HEK293 (cell line): ENCODE results near the gene KCTD17.

Experiments
- CTCF ChIA-PET: fragments of 350-600 bp; formaldehyde crosslinking; extraction: SDS; loops from one replicate; lab custom pipeline; 2021; ENCODE audit warnings: antibody characterized with exemption; lab: Yijun Ruan, JAX
- POLR2A ChIA-PET: fragments of 300-600 bp; formaldehyde crosslinking; extraction: SDS; loops from one replicate; lab custom pipeline; 2020; ENCODE audit warnings: antibody characterized with exemption, inconsistent platforms; lab: Yijun Ruan, JAX
- H3K27ac ChIP-seq: fragments of 200-500 bp; sonication (Bioruptor generic); 2 replicates; pipeline ENCODE4 v1.5.1; 2014; ENCODE audit warnings: low read depth, low read length, control low read depth, inconsistent platforms; ENCODE audit errors: extremely low read depth
- H3K36me3 ChIP-seq, 2 experiments: fragments of 200-500 bp in 1 of 2; sonication (Bioruptor generic) in 1 of 2; 1 replicate in 1 of 2; 2 replicates in 1 of 2; pipeline ENCODE4 v1.5.1; 2014 to 2017; ENCODE audit warnings: inconsistent platforms in 2 of 2, low read length in 2 of 2; ENCODE audit not compliant: control insufficient read depth in 2 of 2, insufficient read depth in 1 of 2
- H3K4me1 ChIP-seq: fragments of 200-500 bp; sonication (Bioruptor generic); 2 replicates; pipeline ENCODE4 v1.5.1; 2014; ENCODE audit warnings: mild to moderate bottlenecking, low read length, inconsistent platforms; ENCODE audit not compliant: control insufficient read depth, insufficient read depth
- H3K4me3 ChIP-seq: 2 replicates; pipeline ENCODE4 v1.5.1; 2011; ENCODE audit warnings: low read depth, mild to moderate bottlenecking, control low read depth, low read length, moderate library complexity
- H3K9me3 ChIP-seq: fragments of 200-500 bp; sonication (Bioruptor generic); 2 replicates; pipeline ENCODE4 v1.5.1; 2014; ENCODE audit warnings: low read depth, low read length, inconsistent platforms; ENCODE audit not compliant: control insufficient read depth, insufficient read depth
- GLIS1 ChIP-seq: fragments of 450-650 bp; formaldehyde crosslinking; IDR thresholded peaks from 2 replicates; pipeline ENCODE4 v1.5.1; 2016; ENCODE audit warnings: missing biosample characterization, missing genetic modification characterization
- KLF1 ChIP-seq: fragments of 450-650 bp; formaldehyde crosslinking; IDR thresholded peaks from 2 replicates; pipeline ENCODE4 v1.5.1; 2016; ENCODE audit warnings: missing biosample characterization, missing genetic modification characterization
- KLF16 ChIP-seq: fragments of 450-650 bp; formaldehyde crosslinking; IDR thresholded peaks from 2 replicates; pipeline ENCODE4 v1.5.1; 2017; ENCODE audit warnings: missing biosample characterization, missing genetic modification characterization
- MZF1 ChIP-seq: fragments of 450-650 bp; formaldehyde crosslinking; IDR thresholded peaks from 2 replicates; pipeline ENCODE4 v1.5.1; 2017; ENCODE audit warnings: missing biosample characterization, missing genetic modification characterization, borderline replicate concordance
- ZFHX2 ChIP-seq: fragments of 450-650 bp; formaldehyde crosslinking; conservative IDR thresholded peaks from 2 replicates; pipeline ENCODE4 v1.5.1; 2016; ENCODE audit warnings: missing biosample characterization, missing genetic modification characterization
- ZNF2 ChIP-seq: fragments of 450-650 bp; formaldehyde crosslinking; IDR thresholded peaks from 2 replicates; pipeline ENCODE4 v1.5.1; 2016; ENCODE audit warnings: missing biosample characterization, missing genetic modification characterization
- ZNF23 ChIP-seq: fragments of 450-650 bp; formaldehyde crosslinking; IDR thresholded peaks from 2 replicates; pipeline ENCODE4 v1.5.1; 2016; ENCODE audit warnings: missing biosample characterization, missing genetic modification characterization, borderline replicate concordance
- ZNF366 ChIP-seq: fragments of 450-650 bp; formaldehyde crosslinking; conservative IDR thresholded peaks from 2 replicates; pipeline ENCODE4 v1.5.1; 2016; ENCODE audit warnings: missing biosample characterization, missing genetic modification characterization
- ZNF426 ChIP-seq: fragments of 450-650 bp; formaldehyde crosslinking; IDR thresholded peaks from 2 replicates; pipeline ENCODE4 v1.5.1; 2017; ENCODE audit warnings: missing biosample characterization, missing genetic modification characterization, mild to moderate bottlenecking, inconsistent platforms, moderate library complexity
- ZNF433 ChIP-seq: fragments of 450-650 bp; formaldehyde crosslinking; IDR thresholded peaks from 2 replicates; pipeline ENCODE4 v1.5.1; 2016; ENCODE audit warnings: missing biosample characterization, missing genetic modification characterization, low read depth
- ZNF560 ChIP-seq: fragments of 450-650 bp; formaldehyde crosslinking; IDR thresholded peaks from 2 replicates; pipeline ENCODE4 v1.5.1; 2017; ENCODE audit warnings: missing biosample characterization, missing genetic modification characterization, borderline replicate concordance
- ZNF585B ChIP-seq: fragments of 450-650 bp; formaldehyde crosslinking; IDR thresholded peaks from 2 replicates; pipeline ENCODE4 v1.5.1; 2016; ENCODE audit warnings: missing biosample characterization, missing genetic modification characterization
- ZNF624 ChIP-seq: fragments of 450-650 bp; formaldehyde crosslinking; IDR thresholded peaks from 2 replicates; pipeline ENCODE4 v1.5.1; 2017; ENCODE audit warnings: missing biosample characterization, missing genetic modification characterization
- ZNF670 ChIP-seq: fragments of 450-650 bp; formaldehyde crosslinking; IDR thresholded peaks from 2 replicates; pipeline ENCODE4 v1.5.1; 2016; ENCODE audit warnings: missing biosample characterization, missing genetic modification characterization, low read depth
- ZNF768 ChIP-seq: fragments of 450-650 bp; formaldehyde crosslinking; IDR thresholded peaks from 2 replicates; pipeline ENCODE4 v1.5.1; 2018; ENCODE audit warnings: missing biosample characterization, mild to moderate bottlenecking, missing genetic modification characterization
- ZNF777 ChIP-seq: fragments of 450-650 bp; formaldehyde crosslinking; IDR thresholded peaks from 2 replicates; pipeline ENCODE4 v1.5.1; 2017; ENCODE audit warnings: missing biosample characterization, missing genetic modification characterization, borderline replicate concordance
- ZNF785 ChIP-seq: fragments of 450-650 bp; formaldehyde crosslinking; IDR thresholded peaks from 2 replicates; pipeline ENCODE4 v1.5.1; 2016; ENCODE audit warnings: missing biosample characterization, missing genetic modification characterization
- TF ChIP-seq, protein P1 (sequence below): fragments of 450-650 bp; IDR thresholded peaks from 2 replicates; pipeline ENCODE4 v1.5.1; 2018; ENCODE audit warnings: missing biosample characterization, missing genetic modification characterization
- TF ChIP-seq, protein P2 (sequence below): IDR thresholded peaks from 2 replicates; pipeline ENCODE4 v1.6.1; 2011; ENCODE audit warnings: mild to moderate bottlenecking, low read depth, low read length, borderline replicate concordance
- TF ChIP-seq, protein P3 (sequence below): fragments of 450-650 bp; formaldehyde crosslinking; IDR thresholded peaks from 2 replicates; pipeline ENCODE4 v1.5.1; 2017; ENCODE audit warnings: missing biosample characterization, missing genetic modification characterization

The KCTD17 gene

DNA sequence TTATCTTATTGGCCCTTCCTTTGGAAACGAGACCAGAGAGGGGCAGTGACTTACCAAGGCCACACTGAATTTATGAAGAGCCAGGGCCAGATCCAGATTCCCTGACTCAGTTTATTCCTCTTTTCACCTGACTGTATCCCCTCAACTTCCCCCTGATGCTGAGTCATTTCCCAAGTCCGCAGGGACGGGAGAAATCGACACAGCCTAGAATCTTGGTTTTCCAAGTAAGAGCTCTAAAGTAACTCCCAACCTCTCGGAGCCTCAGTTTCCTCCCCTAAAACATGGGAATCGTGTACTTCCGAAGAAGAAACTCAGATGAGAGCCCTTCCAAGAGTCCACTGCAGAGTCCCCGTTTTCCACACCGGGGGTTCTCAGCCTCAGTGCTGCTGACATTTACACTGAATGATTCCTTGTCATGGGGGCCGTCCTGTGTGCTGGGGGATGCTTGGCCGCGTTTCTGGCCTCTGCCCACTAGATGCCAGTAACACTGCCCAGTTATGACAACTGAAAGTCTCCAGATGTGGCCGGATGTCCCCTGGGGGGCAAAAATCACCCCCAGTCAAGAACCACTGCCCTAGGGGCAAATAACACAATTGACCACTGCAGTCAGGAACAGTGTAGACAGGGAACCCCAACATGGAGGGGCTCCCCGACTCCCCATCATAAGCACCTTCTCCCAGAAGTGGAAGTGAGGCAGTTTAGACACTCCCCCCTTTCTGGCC, 20.8 kb upstream of the KCTD17 start:
- no peak overlapping the region for H3K27ac ChIP-seq
- POLR2A ChIA-PET = interaction anchor here (0.9 to 2.6 kb wide), 3 partner anchors 12 to 169 kb away, joined by 3 to 13 read pairs (median 12); partner anchors contain the start of genes MPST and TST
- H3K9me3 ChIP-seq = no peaks in the 10 kb centered on the region
- H3K4me3 ChIP-seq = no peak overlapping the region
- H3K36me3 ChIP-seq = peaks cover 9 to 40% of the 10 kb centered on the region in 2 experiments; a peak in 2 of 3 replicates
- TF ChIP-seq, protein P1, sequence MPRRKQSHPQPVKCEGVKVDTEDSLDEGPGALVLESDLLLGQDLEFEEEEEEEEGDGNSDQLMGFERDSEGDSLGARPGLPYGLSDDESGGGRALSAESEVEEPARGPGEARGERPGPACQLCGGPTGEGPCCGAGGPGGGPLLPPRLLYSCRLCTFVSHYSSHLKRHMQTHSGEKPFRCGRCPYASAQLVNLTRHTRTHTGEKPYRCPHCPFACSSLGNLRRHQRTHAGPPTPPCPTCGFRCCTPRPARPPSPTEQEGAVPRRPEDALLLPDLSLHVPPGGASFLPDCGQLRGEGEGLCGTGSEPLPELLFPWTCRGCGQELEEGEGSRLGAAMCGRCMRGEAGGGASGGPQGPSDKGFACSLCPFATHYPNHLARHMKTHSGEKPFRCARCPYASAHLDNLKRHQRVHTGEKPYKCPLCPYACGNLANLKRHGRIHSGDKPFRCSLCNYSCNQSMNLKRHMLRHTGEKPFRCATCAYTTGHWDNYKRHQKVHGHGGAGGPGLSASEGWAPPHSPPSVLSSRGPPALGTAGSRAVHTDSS = no peak
- peak; percentile 19; the same call in 1 of the 2 replicates for TF ChIP-seq GLIS1 (tag by site-specific recombination)
- H3K4me1 ChIP-seq = no peaks in the 10 kb centered on the region
- CTCF ChIA-PET = interaction anchor here (0.6 to 4.6 kb wide), 9 partner anchors 10 to 144 kb away, joined by 3 to 39 read pairs (median 4); partner anchors contain the start of genes MPST and TST

DNA sequence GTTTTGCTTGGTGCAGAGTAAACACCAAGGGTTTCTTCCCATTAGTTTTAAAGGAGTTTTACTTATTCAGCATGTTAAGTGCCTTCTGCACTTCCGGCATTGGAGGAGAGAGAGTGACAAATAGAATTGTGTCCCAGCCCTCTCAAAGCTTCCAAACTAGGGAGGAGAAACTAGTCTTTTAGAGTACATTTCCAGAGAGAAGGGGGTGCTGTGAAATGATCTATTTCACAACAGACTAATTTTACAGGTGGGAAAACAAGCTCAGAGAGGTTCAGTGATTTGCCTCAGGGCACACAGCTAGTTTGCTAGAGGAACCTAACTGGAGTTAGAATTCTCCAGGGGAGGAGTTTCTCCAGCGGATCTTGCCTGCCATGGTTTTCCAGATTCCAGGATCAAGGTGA, 19.4 kb upstream of the KCTD17 start:
- Histone ChIP-seq H3K36me3 (peaks cover 3 to 26% of the 10 kb centered on the region in 2 experiments; a peak in 2 of 3 replicates), H3K4me1 (no peaks in the 10 kb centered on the region), H3K27ac (no peak overlapping the region)
- no peak for TF ChIP-seq ZNF433 (tag by site-specific recombination)
- TF ChIP-seq ZNF426 (tag by site-specific recombination) = no peak
- no peak for TF ChIP-seq KLF16
- no peak for TF ChIP-seq ZNF670 (tag by site-specific recombination)
- TF ChIP-seq ZNF777 = no peak
- 0 out of 2 replicates have a peak, but pooled peaks have one; percentile 68 for TF ChIP-seq ZNF2
- TF ChIP-seq, protein P2, sequence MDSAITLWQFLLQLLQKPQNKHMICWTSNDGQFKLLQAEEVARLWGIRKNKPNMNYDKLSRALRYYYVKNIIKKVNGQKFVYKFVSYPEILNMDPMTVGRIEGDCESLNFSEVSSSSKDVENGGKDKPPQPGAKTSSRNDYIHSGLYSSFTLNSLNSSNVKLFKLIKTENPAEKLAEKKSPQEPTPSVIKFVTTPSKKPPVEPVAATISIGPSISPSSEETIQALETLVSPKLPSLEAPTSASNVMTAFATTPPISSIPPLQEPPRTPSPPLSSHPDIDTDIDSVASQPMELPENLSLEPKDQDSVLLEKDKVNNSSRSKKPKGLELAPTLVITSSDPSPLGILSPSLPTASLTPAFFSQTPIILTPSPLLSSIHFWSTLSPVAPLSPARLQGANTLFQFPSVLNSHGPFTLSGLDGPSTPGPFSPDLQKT = no peak
- TF ChIP-seq ZNF366 (tag by site-specific recombination) = no peak
- no peak for TF ChIP-seq ZNF23 (tag by site-specific recombination)
- TF ChIP-seq, protein P3, sequence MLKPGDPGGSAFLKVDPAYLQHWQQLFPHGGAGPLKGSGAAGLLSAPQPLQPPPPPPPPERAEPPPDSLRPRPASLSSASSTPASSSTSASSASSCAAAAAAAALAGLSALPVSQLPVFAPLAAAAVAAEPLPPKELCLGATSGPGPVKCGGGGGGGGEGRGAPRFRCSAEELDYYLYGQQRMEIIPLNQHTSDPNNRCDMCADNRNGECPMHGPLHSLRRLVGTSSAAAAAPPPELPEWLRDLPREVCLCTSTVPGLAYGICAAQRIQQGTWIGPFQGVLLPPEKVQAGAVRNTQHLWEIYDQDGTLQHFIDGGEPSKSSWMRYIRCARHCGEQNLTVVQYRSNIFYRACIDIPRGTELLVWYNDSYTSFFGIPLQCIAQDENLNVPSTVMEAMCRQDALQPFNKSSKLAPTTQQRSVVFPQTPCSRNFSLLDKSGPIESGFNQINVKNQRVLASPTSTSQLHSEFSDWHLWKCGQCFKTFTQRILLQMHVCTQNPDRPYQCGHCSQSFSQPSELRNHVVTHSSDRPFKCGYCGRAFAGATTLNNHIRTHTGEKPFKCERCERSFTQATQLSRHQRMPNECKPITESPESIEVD (tag by site-specific recombination) = no peak
- no peak for TF ChIP-seq ZFHX2 (tag by site-specific recombination)
- no peak for TF ChIP-seq ZNF585B (tag by site-specific recombination)
- TF ChIP-seq ZNF768 (tag by site-specific recombination) = peak; percentile 76; the same call in 1 of the 2 replicates
- TF ChIP-seq KLF1 (tag by site-specific recombination) = no peak
- TF ChIP-seq ZNF785 (tag by site-specific recombination) = no peak
- no peak for TF ChIP-seq MZF1
- TF ChIP-seq ZNF560 = no peak
- TF ChIP-seq ZNF624 (tag by site-specific recombination) = no peak
- TF ChIP-seq, all 188 proteins: peak for 2
- ChIA-PET CTCF (interaction anchor here (0.5 to 4.6 kb wide), 12 partner anchors 8 to 503 kb away, joined by 3 to 39 read pairs (median 5); partner anchors contain the start of genes MPST and TST), POLR2A (interaction anchor here (0.7 to 2.6 kb wide), 3 partner anchors 11 to 19 kb away, joined by 3 to 13 read pairs (median 3); partner anchors contain the start of genes KCTD17, MPST and TST)
- no peak overlapping the region for H3K4me3 ChIP-seq
- H3K9me3 ChIP-seq = no peaks in the 10 kb centered on the region
